GM19043 (cell line): ENCODE data around the gene SLC1A4.

ENCODE experiments used
- ATAC-seq: cut with Tn5 transposase; IDR thresholded peaks from one replicate; pipeline ENCODE4 v1.9.1; 2021; ENCODE audit warnings: low read depth; ENCODE audit not compliant: unreplicated experiment

Gene SLC1A4

GRCh38 chr2:65046633-65047407 is 57.6 kb downstream of the SLC1A4 start:
- ATAC-seq = no peak

- ATAC-seq = no peak
Measured at GRCh38 chr2:65049010-65049639, 59.9 kb downstream of the SLC1A4 start.

GRCh38 chr2:65050931-65051330 is 61.7 kb downstream of the SLC1A4 start:
- ATAC-seq = no peak

- peak; percentile 48 for ATAC-seq
Measured at GRCh38 chr2:65053199-65053598, 64.0 kb downstream of the SLC1A4 start.

- ATAC-seq = no peak
Measured at GRCh38 chr2:65054749-65055421, 65.7 kb downstream of the SLC1A4 start.

- ATAC-seq = peak; percentile 29
Measured at GRCh38 chr2:65055422-65056214, 66.4 kb downstream of the SLC1A4 start.

GRCh38 chr2:65056215-65057053 is 67.2 kb downstream of the SLC1A4 start, which contains the start of gene CEP68:
CEP68 (plus strand) TSS chr2:65056416; CDS start chr2:65069445, 13,029 bp downstream.
- ATAC-seq = peak; percentile 78

GRCh38 chr2:65057054-65057375 is 67.8 kb downstream of the SLC1A4 start:
- no peak for ATAC-seq

- ATAC-seq = peak; percentile 26
Measured at GRCh38 chr2:65057391-65058052, 68.3 kb downstream of the SLC1A4 start.

- no peak for ATAC-seq
Measured at GRCh38 chr2:65059071-65059470, 69.9 kb downstream of the SLC1A4 start.

GRCh38 chr2:65061146-65061909 is 72.1 kb downstream of the SLC1A4 start:
- no peak for ATAC-seq

- no peak for ATAC-seq
Measured at GRCh38 chr2:65061910-65062339, 72.7 kb downstream of the SLC1A4 start.

GRCh38 chr2:65062843-65063825 is 73.9 kb downstream of the SLC1A4 start:
- no peak for ATAC-seq

GRCh38 chr2:65064728-65065552 is 75.7 kb downstream of the SLC1A4 start:
- ATAC-seq = peak; percentile 76

GRCh38 chr2:65067806-65068553 is 78.8 kb downstream of the SLC1A4 start:
- ATAC-seq = no peak

- ATAC-seq = no peak
Measured at GRCh38 chr2:65069439-65069824, 80.2 kb downstream of the SLC1A4 start.
